NCI-H345 (cell line): Measurements from ENCODE around the gene RNF215.
A peak's percentile ranks its signal among the peaks of the same experiment; 100 is the strongest.

Source experiments
- DNase-seq: peaks from one replicate; lab custom pipeline; 2025; lab: John Stamatoyannopoulos, UW

Gene RNF215

GRCh38 chr22:30386960-30387827, at the start of gene RNF215:
TSS of gene RNF215 (minus strand) at chr22:30387411. CDS start at chr22:30387313, 98 bp downstream.
- peak; percentile 80 for DNase-seq

DNA sequence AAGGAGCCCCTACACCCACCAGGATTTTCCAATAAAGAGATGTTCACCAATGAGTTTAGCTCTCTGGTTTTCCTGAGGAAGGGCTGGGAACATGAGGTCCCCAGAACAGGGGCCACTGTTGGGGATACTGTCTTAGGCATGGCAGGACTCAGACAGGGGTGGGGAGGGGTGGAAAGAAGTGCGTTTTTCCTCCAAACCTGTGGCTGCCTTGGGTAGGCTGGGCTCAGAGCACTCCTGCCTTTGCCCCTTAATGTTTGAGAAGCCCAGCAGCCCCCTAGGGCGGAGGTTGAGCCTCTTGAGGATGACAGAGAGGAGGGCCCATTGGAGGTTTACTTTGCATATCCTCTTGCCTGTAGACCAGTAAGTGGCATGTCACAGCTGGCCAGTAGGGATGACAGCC, 49.0 kb upstream of the RNF215 start:
- DNase-seq = no peak

- no peak for DNase-seq
Observed at GRCh38 chr22:30435674-30436126, 48.5 kb upstream of the RNF215 start.

GRCh38 chr22:30434843-30435242, 47.6 kb upstream of the RNF215 start:
- DNase-seq = no peak

DNA sequence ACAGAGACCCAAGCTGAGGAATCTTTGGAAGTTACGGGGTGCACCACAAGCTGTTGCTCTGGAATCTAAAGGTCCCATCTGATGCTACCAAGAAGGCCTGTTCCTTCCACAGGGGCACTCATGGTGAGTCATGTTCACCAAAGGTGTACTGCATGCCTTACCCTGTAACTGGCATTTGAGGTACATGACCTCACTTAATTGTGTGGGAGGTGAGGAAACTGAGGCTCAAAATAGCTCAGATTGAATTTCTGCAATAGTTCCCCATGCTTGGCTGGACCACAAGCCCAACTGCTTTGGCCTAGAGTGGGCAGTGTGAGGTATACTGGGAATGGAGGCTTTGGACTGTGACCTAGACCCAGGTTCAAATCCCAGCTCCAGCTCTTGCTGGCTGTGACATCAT, 46.6 kb upstream of the RNF215 start:
- no peak for DNase-seq

GRCh38 chr22:30433227-30433626, 46.0 kb upstream of the RNF215 start:
- DNase-seq = no peak

GRCh38 chr22:30432520-30432919, 45.3 kb upstream of the RNF215 start:
- DNase-seq = no peak

- DNase-seq = no peak
Observed at GRCh38 chr22:30432096-30432495, 44.9 kb upstream of the RNF215 start.

DNA sequence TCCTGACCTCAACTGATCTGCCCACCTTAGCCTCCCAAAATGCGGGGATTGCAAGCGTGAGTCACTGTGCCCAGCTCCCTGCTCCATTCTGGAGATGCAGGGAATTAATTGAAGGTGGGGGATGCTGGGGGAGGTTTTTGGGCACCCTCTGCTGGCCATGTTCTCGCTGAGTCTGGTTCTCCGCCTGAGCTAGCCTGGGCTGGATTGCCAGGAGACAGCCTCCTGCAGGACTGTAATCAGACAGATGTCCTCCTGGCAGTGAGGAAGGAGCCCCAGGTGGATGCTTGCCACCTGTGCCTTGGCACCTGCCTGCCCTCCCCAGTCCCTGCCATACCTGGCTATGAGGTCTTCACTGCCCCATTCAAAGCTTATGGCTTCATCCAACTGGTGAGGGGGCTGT, 43.7 kb upstream of the RNF215 start:
- DNase-seq = no peak

DNA sequence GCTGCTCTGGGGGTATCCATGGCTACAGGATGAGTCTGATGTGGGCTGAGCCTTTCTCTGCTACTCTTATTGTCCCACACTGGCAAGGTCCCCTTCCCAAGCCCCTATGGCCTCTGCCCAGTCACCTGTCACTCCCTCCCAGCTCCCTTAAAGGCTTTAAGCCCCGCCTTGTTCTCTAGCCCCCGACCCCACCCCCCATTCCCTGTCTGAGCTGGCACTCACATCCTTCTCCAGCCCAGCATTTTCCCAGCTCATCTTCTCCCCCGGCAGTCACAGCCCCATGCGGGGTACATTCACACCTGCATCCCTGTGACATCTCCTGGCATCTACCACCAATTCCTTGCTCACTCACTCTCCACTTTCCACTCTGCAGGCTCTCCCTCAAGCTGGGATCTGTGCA, 42.7 kb upstream of the RNF215 start:
- no peak for DNase-seq

GRCh38 chr22:30427871-30428270, 40.7 kb upstream of the RNF215 start:
- DNase-seq = no peak

DNA sequence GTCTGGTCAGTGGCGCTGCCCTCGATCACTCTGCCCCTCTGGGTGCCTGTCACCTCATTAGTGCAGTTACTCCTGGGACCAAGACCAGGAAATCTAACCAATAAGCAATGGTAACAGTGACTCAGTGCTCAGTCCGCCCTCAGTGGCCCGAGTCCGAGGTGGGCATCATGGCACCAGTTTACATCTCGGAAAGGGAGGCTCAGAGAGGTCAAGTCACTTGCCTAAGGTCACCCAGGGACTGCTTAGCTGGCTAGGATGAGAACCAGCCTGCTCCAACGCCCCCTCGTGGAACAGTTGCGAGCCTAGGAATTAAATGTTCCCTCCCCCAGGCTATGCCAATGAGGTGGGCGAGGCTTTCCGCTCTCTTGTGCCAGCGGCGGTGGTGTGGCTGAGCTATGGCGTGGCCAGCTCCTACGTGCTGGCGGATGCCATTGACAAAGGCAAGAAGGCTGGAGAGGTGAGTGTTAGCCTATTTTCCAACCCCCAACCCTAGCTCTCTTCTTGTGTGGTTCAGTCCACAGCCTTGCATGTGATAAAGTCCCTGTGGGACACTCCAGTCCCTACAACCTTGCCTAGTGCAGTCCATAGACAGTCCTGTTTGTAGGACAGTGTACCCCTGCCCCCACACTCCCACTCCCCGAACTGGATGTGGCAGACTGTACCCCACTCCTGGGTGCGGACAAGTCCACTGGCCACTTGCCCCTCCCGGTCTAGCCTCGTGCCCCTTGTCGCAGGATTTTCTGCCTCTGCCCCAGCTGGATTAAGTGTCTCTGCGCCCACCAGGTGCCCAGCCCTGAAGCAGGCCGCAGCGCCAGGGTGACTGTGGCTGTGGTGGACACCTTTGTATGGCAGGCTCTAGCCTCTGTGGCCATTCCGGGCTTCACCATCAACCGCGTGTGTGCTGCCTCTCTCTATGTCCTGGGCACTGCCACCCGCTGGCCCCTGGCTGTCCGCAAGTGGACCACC, 39.5 kb upstream of the RNF215 start:
- peak; percentile 58 for DNase-seq

GRCh38 chr22:30425616-30426387, 38.6 kb upstream of the RNF215 start, which contains the start of gene MTFP1:
TSS of gene MTFP1 (plus strand) at chr22:30425768. CDS start at chr22:30425880, 112 bp downstream.
- peak; percentile 46 for DNase-seq

GRCh38 chr22:30425327-30425615, 38.1 kb upstream of the RNF215 start:
- no peak for DNase-seq

- DNase-seq = no peak
Observed at GRCh38 chr22:30424534-30425326, 37.5 kb upstream of the RNF215 start.

DNA sequence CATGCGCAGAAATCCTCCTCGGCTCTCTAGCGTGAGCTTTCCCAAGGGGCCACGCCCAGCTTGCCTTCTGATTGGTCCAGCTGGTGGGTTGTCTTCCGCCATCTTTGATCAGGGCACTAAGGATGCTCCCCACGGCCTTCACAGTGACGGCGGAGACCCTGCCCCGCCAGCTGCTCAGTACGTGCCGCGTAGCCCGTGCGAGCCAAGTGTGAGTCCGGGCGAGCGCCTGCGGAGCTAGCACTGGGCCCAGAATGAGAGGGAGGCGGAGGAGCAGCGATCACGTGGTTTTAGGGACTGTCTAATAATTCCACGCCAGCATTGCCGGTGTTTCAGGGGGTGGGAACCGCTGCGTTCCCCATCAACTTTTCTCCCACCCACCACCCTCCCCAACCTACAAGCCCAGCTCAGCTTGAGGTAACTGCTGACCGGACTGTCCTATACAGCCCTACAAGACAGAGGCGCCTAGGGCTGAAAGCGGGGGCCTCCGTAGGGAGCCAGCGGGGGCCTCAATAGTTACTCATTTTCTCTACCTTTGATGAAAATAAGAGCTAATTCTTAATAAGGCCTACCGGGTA, 36.8 kb upstream of the RNF215 start:
- peak; percentile 99 for DNase-seq

DNA sequence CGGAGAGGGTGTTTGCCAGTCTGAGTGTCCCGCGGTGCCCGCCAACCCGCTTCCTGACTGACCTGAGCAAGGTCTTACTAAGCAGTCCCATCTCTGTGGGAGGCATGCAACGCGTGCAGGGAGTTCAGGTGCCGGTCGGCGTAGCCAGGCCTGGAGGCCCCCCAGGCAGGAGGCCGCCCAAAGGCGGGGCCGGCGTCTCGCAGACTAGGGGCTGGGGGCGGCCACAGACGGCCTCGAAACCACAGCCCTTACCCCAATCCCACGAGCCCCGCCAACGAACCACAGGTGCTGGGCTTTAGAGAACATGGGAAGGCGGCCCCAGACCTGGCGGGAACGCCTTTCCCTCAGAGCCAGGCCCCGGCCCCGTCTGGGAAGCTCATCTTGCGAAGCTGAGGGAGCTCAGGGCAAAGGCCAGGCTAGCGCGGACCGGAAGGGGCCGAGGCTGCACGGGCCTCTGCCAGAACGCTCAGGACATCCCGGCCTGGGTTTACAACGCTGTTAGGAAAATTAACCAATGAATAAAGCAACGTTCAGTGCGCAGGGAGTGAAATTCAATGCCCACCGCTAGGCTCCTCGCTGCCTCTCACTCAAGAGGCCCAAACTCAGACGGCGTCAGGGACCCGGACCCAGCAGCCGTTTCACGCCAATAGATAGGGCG, 36.2 kb upstream of the RNF215 start:
- DNase-seq = peak; percentile 40

- DNase-seq = peak; percentile 31
Observed at GRCh38 chr22:30422481-30423300, 35.5 kb upstream of the RNF215 start.
